ENCODE measurements around the gene MSRB3.
"Not testable (repeated sequence)": the region's sequence is repeated elsewhere in the genome, so short reads cannot be mapped to it uniquely, and the experiment has no call there.

The MSRB3 gene

GRCh38 chr12:65457341-65457740 is 178.9 kb downstream of the MSRB3 start:
- not testable (repeated sequence) for DNase-seq

- no peak for DNase-seq
Observed at GRCh38 chr12:65458718-65459117, 180.2 kb downstream of the MSRB3 start.

- DNase-seq: no peak
Observed at GRCh38 chr12:65459545-65459944, 181.1 kb downstream of the MSRB3 start.

GRCh38 chr12:65460063-65460462 is 181.6 kb downstream of the MSRB3 start:
- peak; percentile 54 for DNase-seq

GRCh38 chr12:65461017-65461416 is 182.5 kb downstream of the MSRB3 start:
- DNase-seq: no peak

GRCh38 chr12:65462484-65462883 is 184.0 kb downstream of the MSRB3 start:
- no peak for DNase-seq

- DNase-seq: no peak
Observed at GRCh38 chr12:65463082-65463481, 184.6 kb downstream of the MSRB3 start.

- DNase-seq: no peak
Observed at GRCh38 chr12:65463611-65464010, 185.1 kb downstream of the MSRB3 start.

- DNase-seq: no peak
Observed at GRCh38 chr12:65464930-65465329, 186.4 kb downstream of the MSRB3 start.

GRCh38 chr12:65465766-65466547 is 187.5 kb downstream of the MSRB3 start:
- DNase-seq: no peak

- DNase-seq: no peak
Observed at GRCh38 chr12:65466911-65467310, 188.4 kb downstream of the MSRB3 start.

- no peak for DNase-seq
Observed at GRCh38 chr12:65470256-65470655, 191.8 kb downstream of the MSRB3 start.

- no peak for DNase-seq
Observed at GRCh38 chr12:65472079-65472478, 193.6 kb downstream of the MSRB3 start.

- no peak for DNase-seq
Observed at GRCh38 chr12:65474831-65475230, 196.3 kb downstream of the MSRB3 start.

GRCh38 chr12:65477721-65478120 is 199.2 kb downstream of the MSRB3 start:
- DNase-seq: no peak

- DNase-seq: not testable (repeated sequence)
Observed at GRCh38 chr12:65483891-65484516, 205.5 kb downstream of the MSRB3 start.

GRCh38 chr12:65488197-65488596 is 209.7 kb downstream of the MSRB3 start:
- no peak for DNase-seq

- DNase-seq: no peak
Observed at GRCh38 chr12:65490250-65490649, 211.8 kb downstream of the MSRB3 start.

GRCh38 chr12:65492998-65493912 is 214.8 kb downstream of the MSRB3 start:
- no peak for DNase-seq

GRCh38 chr12:65493913-65494245 is 215.4 kb downstream of the MSRB3 start:
- DNase-seq: no peak

- peak; percentile 33 for DNase-seq
Observed at GRCh38 chr12:65494537-65494936, 216.1 kb downstream of the MSRB3 start.

- no peak for DNase-seq
Observed at GRCh38 chr12:65495233-65495632, 216.8 kb downstream of the MSRB3 start.

GRCh38 chr12:65496617-65497016 is 218.1 kb downstream of the MSRB3 start:
- DNase-seq: no peak

All from right kidney (tissue), 1 donor.